ENCODE results near the gene NAV2.
"Not testable (repeated sequence)": the region's sequence is repeated elsewhere in the genome, so short reads cannot be mapped to it uniquely, and the experiment has no call there.

NAV2 gene

GRCh38 chr11:19985111-19985510 is 272.5 kb downstream of the NAV2 start:
- no peak for DNase-seq

DNA sequence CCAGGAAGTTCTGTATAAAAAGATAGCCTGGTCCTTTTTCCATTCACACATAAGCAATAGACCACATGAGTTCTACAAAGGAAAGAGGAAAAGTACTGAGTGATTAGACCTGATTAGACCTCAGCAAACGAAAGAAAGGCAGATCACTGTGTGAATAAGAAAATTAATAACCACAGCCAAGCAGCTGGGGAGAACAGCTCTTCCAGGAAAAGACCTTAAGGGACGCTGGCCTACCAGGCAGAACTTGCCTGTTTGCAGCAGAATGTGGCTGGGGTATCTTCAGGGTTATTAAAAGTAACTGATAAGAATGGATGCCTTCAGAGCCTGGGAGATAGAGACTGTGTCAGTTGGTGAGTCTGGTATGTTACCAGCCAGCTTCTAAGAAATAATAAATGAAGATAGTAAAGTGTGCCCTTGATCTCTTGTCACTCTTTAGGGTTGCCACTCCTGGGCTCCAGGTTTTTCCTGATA is 274.7 kb downstream of the NAV2 start:
- no peak for DNase-seq

GRCh38 chr11:19988598-19988997 is 276.0 kb downstream of the NAV2 start:
- no peak for DNase-seq

GRCh38 chr11:19989191-19989590 is 276.6 kb downstream of the NAV2 start:
- no peak for DNase-seq

DNA sequence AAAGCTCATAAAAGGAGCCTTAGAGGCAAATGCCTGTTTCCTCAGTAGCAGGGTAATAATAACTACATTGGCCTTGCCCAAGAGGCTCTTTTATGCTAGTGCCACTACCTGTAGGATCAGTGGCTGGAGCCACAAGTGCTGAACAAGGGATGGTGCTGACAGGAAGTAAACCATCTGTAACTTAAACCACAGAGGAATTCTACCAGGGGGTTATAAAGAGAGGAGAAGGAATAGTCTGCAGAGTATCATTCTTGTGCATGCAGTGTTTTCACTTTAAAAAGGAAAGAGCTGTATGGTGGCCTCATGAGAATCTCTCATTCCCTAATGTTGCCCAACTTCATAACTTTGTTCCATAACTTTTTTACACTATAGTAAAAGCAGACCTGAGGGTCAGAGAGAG is 279.5 kb downstream of the NAV2 start:
- DNase-seq: no peak

DNA sequence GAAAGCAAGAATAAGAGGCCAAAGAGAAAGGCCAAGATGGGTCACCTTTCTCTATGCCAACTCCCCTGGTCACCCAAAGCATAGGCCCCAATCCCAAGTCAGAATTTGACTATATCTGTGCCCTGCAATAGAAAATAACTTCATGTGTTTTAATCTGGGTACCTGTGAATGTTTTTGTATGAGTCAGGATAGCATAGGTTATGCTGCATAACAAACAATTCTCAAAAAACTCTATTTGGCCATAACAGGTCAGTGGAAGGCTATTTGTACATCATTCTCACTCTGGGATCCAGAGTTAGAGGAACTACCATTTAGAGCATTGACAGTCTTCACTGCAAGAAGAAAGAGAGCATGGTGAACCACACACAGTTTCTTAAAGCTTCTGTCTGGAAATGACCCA is 280.4 kb downstream of the NAV2 start:
- no peak for DNase-seq

- DNase-seq: no peak
These were observed 282.0 kb downstream of the NAV2 start for GRCh38 chr11:19994672-19995071.

GRCh38 chr11:19995145-19995544 is 282.5 kb downstream of the NAV2 start:
- DNase-seq: no peak

- DNase-seq: no peak
These were observed 283.9 kb downstream of the NAV2 start for GRCh38 chr11:19996571-19996970.

DNA sequence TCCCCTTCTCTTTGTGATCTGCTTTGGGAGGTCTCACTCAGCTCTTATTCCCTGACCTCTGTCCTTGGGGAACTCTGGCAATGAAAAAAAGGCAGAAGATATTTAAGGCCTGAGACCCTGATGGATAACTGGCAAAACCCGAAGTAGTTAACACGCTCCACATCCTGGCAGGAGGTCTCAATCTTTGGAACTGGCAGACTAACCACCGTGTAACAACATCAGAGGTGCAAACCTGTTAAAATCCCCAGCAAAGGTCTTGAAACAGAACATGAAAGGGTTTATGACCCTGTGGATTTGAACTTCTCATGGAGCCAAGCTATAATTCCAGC is 287.3 kb downstream of the NAV2 start:
- no peak for DNase-seq

DNA sequence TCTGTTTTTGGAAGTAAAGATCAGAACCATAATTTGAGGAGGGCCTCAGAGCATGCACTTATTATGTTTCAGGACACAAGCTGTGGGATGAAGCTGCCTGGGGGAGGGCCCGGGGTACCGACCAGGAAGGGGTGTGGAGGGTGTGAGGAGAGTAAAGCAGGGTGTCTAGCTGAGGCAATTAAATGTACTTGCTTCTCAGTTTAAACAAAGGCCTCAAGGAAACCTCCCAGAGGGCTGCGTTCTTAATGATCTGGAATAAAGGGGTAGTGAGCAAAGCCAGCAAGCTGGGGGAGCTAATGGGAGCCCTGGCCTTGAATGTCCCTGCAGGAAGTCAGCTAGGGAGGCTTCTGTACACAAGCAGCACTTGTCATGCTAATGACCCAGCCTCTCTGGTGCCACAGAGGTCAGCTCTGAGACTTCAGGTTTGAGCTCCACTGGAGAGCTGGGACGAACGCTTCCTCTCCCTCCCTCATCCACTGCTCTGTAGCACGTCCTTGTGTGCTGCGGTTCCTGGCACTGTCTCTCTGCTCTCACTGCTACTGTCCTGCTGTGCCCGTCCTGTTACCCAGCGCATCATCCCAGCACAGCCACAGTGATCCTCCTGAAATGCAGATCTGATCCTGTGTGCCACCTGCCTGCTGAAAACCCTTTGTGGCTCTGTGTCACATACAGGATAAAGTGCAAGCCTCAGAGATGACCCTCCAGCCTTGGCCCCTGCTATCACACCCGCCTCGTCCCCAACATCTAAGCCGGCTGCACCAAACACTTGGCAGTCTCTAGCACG is 287.9 kb downstream of the NAV2 start:
- DNase-seq: no peak

DNA sequence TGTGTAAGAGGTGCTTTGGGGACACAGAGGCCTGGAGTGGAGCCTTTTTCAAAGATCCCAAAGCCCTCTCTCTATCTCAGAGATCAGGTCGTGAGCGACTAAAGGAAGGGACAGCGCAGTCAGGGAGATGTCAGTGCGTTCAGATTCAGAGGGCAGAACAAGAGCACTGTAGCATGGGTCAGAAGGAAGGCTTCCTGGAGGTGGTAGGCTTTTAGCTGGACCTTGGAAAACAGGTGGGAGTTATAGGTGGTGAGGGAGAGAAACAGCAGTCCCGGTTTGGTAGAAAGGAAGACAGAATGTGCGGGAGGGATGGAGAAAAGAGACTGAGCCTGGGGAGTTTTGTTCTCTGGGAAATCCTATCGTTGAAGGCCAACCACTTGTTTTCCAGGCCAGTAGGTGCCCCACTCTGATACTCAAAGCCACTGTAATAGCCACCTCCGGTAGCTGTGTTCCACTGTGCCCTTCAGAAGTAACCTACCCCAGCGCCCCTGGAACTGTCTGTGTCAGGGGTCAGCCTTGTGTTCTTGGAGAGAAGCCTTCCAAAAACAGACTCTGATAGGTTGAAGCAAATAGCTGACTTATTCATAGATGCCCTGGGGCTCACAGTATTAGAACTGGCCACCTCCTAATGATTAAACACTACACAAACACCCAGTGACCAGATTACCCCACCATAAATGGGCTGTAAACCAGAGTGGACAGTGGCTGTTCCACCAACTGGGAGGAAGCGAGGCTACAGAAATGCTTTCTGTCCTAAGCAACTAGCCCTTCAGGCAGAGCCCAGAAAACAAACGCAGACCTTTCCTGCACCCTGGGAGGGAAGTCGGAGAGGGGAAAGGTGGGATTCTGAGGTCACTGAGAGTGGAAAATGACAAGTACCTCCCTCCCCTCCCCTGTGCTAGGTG is 289.9 kb downstream of the NAV2 start:
- no peak for DNase-seq

GRCh38 chr11:20003351-20003750 is 290.7 kb downstream of the NAV2 start:
- no peak for DNase-seq

GRCh38 chr11:20004866-20005265 is 292.2 kb downstream of the NAV2 start:
- no peak for DNase-seq

DNA sequence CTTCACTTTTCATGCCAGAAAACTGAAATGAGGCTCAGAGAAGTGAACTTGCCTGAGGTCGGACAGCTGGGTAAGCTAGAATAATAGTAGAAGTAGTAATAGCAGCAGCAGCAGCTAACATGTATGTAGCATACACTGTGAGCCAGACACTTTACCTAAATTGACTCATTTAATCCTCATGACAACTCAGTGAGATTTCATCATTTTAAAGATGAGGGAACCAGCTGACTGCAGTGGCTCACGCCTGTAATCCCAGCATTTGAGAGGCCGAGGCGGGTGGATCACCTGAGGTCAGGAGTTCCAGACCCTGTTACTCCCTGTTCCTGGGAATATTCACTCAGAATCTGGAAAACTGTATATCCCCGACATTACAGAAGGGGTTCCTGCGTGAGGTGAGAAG is 293.1 kb downstream of the NAV2 start:
- DNase-seq: no peak

- DNase-seq: not testable (repeated sequence)
These were observed 294.0 kb downstream of the NAV2 start for GRCh38 chr11:20006618-20007017.

GRCh38 chr11:20007386-20007785 is 294.7 kb downstream of the NAV2 start:
- no peak for DNase-seq

- no peak for DNase-seq
These were observed 295.7 kb downstream of the NAV2 start for GRCh38 chr11:20008190-20008870.

- no peak for DNase-seq
These were observed 296.4 kb downstream of the NAV2 start for GRCh38 chr11:20008871-20009644.

GRCh38 chr11:20010156-20010850 is 297.7 kb downstream of the NAV2 start:
- no peak for DNase-seq

DNA sequence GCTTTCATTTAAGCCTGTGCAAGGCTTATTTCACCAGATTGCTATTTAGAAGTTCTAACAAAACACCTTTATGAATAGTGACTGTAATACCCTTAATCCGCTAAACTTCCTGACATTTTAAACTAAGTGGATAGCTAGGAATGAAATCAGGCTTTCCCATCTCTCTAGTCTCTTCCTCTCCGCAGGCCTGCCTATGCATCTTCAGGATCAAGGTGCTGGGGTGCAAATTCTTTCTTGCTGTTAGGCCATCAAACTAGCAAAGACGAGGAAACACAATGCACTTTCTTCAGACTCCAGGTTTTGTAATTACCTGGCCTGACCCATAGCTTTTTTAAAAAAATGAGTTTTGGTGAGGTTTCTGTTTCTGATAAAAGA is 298.2 kb downstream of the NAV2 start:
- no peak for DNase-seq

DNA sequence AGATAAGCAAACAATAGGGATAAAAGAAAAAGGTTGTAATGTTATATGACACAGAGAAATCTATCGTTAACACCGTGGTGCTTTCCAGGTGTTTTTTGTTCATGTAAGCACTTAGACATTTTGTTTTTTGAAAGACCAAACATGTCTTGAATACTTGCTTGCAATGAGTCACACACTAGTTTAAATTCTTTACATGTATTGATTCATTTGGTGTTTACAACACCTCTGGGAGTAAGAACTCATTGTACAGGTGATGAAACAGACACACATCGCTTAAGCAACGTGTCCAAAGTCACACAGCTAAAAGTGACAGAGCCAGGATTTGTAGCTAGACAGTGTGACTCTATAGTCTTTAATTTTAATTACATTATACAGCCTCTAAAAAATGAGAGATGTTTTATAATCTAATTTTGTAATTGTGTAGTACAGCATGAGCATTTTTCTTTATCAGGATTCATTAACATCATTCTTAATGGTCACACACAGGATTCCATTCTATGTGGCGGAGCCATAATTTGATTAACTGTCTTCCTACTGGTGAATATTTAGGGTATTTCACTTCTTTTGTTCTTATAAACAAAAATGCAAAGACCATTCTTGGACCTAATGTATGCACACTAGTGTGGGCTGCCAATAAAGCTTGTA is 298.8 kb downstream of the NAV2 start:
- DNase-seq: no peak

Measured in AML-193 (cell line).